Progenitor cell of endocrine pancreas (in vitro differentiated cells): ENCODE data around the gene EFHC2. TPM values are rescaled to one million over a fixed set of nuclear protein-coding genes. Genes with fewer than 3 reads are reported as not detected.

ENCODE experiments used
- DNase-seq: peaks from one replicate; pipeline ENCODE4 v3.0.0; 2021; ENCODE audit warnings: low spot score; ENCODE audit not compliant: unreplicated experiment
- H3K27ac Mint-ChIP-seq: 2 replicates; pipeline ENCODE4 v1.8.0; 2021; ENCODE audit warnings: mild to moderate bottlenecking, moderate library complexity, mixed read lengths
- H3K27me3 Mint-ChIP-seq: 2 replicates; pipeline ENCODE4 v1.8.0; 2021; ENCODE audit warnings: mixed read lengths
- H3K36me3 Mint-ChIP-seq: 2 replicates; pipeline ENCODE4 v1.8.0; 2022; ENCODE audit warnings: mixed read lengths; ENCODE audit not compliant: insufficient read depth
- H3K4me1 Mint-ChIP-seq: 2 replicates; pipeline ENCODE4 v1.8.0; 2021; ENCODE audit warnings: low read depth, mixed read lengths
- H3K4me3 Mint-ChIP-seq: 2 replicates; pipeline ENCODE4 v1.8.0; 2021; ENCODE audit warnings: low read depth, mild to moderate bottlenecking, moderate library complexity, mixed read lengths
- H3K9me3 Mint-ChIP-seq: 2 replicates; pipeline ENCODE4 v1.8.0; 2021; ENCODE audit warnings: low read depth, mixed read lengths
- total RNA-seq: library from RNA; stranded (reverse); gene quantifications from 2 replicates; pipeline ENCODE4 v1.2.1, GENCODE V29; 2021
- TF ChIP-seq, protein P1 (sequence below): fragments of 200-600 bp; sonication (generic); IDR thresholded peaks from one replicate; pipeline ENCODE4 v1.5.0; 2021; ENCODE audit warnings: antibody characterized with exemption, mild to moderate bottlenecking; ENCODE audit not compliant: unreplicated experiment

Gene EFHC2
- total RNA-seq, 1 donor from 2014 or later, result 1.8 TPM

DNA sequence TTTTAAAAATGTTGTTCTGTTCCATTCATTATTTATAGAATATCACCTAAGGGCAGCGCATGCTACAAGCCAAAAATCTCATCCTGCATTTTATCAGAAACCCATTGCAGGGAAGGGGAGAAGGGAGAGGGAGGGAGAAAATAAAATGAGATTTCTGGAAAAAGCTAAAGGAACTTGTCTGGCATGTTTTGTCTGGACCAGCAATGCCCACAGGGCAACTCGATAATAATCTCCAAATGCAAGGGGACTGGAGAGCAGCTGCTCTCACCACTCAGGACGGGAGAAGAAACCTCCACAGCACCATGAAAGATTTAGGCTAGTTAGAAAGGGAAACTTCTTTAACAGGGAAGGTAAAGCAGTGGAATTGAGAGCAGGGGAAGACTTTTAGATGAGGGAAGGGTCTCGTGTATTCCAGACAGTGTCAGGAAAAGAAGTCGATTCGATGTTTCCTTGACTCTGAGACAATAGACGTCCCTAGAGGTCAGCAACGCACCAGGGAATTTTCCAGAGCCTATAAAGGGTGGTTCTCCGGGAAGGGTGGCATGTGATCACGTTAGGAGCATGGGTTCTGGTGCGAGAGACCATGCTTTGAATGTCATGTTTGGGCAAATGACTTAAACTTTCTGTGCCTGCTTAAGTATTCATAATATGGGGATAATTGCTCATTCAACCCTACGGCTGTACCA is 238.1 kb downstream of the EFHC2 start:
- no peaks in the 10 kb centered on the region for H3K4me1 Mint-ChIP-seq
- H3K36me3 Mint-ChIP-seq, result no peaks in the 10 kb centered on the region
- H3K9me3 Mint-ChIP-seq, result peaks cover 22% of the 10 kb centered on the region
- H3K27me3 Mint-ChIP-seq, result no peaks in the 10 kb centered on the region
- TF ChIP-seq, protein P1, sequence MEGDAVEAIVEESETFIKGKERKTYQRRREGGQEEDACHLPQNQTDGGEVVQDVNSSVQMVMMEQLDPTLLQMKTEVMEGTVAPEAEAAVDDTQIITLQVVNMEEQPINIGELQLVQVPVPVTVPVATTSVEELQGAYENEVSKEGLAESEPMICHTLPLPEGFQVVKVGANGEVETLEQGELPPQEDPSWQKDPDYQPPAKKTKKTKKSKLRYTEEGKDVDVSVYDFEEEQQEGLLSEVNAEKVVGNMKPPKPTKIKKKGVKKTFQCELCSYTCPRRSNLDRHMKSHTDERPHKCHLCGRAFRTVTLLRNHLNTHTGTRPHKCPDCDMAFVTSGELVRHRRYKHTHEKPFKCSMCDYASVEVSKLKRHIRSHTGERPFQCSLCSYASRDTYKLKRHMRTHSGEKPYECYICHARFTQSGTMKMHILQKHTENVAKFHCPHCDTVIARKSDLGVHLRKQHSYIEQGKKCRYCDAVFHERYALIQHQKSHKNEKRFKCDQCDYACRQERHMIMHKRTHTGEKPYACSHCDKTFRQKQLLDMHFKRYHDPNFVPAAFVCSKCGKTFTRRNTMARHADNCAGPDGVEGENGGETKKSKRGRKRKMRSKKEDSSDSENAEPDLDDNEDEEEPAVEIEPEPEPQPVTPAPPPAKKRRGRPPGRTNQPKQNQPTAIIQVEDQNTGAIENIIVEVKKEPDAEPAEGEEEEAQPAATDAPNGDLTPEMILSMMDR, result no peak
- no peak for DNase-seq
- no peak overlapping the region for H3K27ac Mint-ChIP-seq
- H3K4me3 Mint-ChIP-seq, result no peak overlapping the region

GRCh38 chrX:44104699-44105098 is 238.8 kb downstream of the EFHC2 start:
- Mint-ChIP-seq H3K9me3 (peaks cover 22% of the 10 kb centered on the region), H3K27ac (no peak overlapping the region), H3K36me3 (no peaks in the 10 kb centered on the region)

GRCh38 chrX:44101281-44101680 is 242.2 kb downstream of the EFHC2 start:
- Mint-ChIP-seq H3K36me3 (no peaks in the 10 kb centered on the region), H3K27me3 (no peaks in the 10 kb centered on the region), H3K4me1 (no peaks in the 10 kb centered on the region), H3K27ac (no peak overlapping the region), H3K4me3 (no peak overlapping the region), H3K9me3 (peaks cover 25% of the 10 kb centered on the region)
- DNase-seq, result no peak
- TF ChIP-seq, protein P1, result no peak

More at GRCh38 chrX:44104699-44105098, 238.8 kb downstream of the EFHC2 start:
- Mint-ChIP-seq H3K4me3 (no peak overlapping the region), H3K27me3 (no peaks in the 10 kb centered on the region), H3K4me1 (no peaks in the 10 kb centered on the region)
- DNase-seq, result no peak
- TF ChIP-seq, protein P1, result no peak

DNA sequence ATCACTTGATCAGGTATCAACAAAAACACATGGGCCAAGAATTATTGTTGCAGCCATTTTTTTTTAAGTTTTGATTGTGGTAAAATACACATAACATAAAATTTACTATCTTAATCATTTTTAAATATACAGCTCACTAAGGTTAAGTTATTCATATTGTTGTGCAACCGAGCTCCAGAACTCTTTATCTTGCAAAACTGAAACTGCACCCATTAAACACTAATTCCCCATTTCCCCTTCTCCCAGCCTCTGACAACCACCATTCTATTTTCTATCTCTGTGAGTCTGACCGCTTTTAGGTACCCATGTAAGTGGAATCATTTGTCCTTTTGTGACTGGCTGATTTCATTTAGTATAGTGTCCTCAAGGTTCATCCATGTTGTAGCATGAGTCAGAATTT is 244.1 kb downstream of the EFHC2 start:
- H3K27me3 Mint-ChIP-seq, result no peaks in the 10 kb centered on the region
- peaks cover 26% of the 10 kb centered on the region for H3K9me3 Mint-ChIP-seq
- TF ChIP-seq, protein P1, result no peak
- no peak for DNase-seq
- no peak overlapping the region for H3K4me3 Mint-ChIP-seq
- no peaks in the 10 kb centered on the region for H3K4me1 Mint-ChIP-seq
- no peaks in the 10 kb centered on the region for H3K36me3 Mint-ChIP-seq
- H3K27ac Mint-ChIP-seq, result no peak overlapping the region

Other genes with a start within 250 kb of the EFHC2 start
- gene FUNDC1, start 199.2 kb upstream of the EFHC2 start, total RNA-seq, result 19.7 and 21.1 TPM in 2 replicates